Panc1 (cell line): Measurements from ENCODE around the gene SCGB1D2. TPM values are rescaled to one million over a fixed set of nuclear protein-coding genes. Genes with fewer than 3 reads are reported as not detected.

Experiments used
- ATAC-seq: fragments of 200-7000 bp; cut with Tn5 transposase; 2 replicates; pipeline ENCODE4 v1.9.1; 2020; ENCODE audit warnings: mild to moderate bottlenecking, moderate library complexity
- BruUV-seq: library from RNA; stranded (reverse); fragments of 400-500 nt; replicated peaks from 2 replicates; lab custom pipeline; 2021; lab: Mats Ljungman, UMichigan
- CTCF ChIA-PET: fragments of 300-600 bp; sonication (Branson Sonifier 250); formaldehyde crosslinking; loops from one replicate; lab custom pipeline; 2022; ENCODE audit warnings: antibody characterized with exemption; lab: Charles Lee
- POLR2A ChIA-PET: fragments of 300-600 bp; sonication (Branson Sonifier 250); formaldehyde crosslinking; loops from one replicate; lab custom pipeline; 2022; ENCODE audit warnings: antibody characterized with exemption; lab: Charles Lee
- DNase-seq: peaks from one replicate; pipeline ENCODE4 v3.0.0-alpha.2; 2010; ENCODE audit warnings: low read depth, low spot score
- H3K27ac ChIP-seq: 2 replicates; pipeline ENCODE4 v1.5.1; 2011; ENCODE audit warnings: mild to moderate bottlenecking, low read length, inconsistent platforms
- H3K27me3 ChIP-seq: fragments of 200-500 bp; sonication (Bioruptor generic); 2 replicates; pipeline ENCODE4 v1.6.0; 2014; ENCODE audit warnings: low read length, inconsistent platforms; ENCODE audit not compliant: control insufficient read depth, insufficient read depth
- H3K36me3 ChIP-seq: fragments of 200-500 bp; sonication (Bioruptor generic); 2 replicates; pipeline ENCODE4 v1.5.1; 2014; ENCODE audit warnings: inconsistent platforms, mild to moderate bottlenecking, low read length, moderate library complexity; ENCODE audit not compliant: control insufficient read depth, insufficient read depth
- H3K4me1 ChIP-seq: 2 replicates; pipeline ENCODE4 v1.5.1; 2011; ENCODE audit warnings: inconsistent platforms, mild to moderate bottlenecking, low read length, moderate library complexity; ENCODE audit not compliant: control insufficient read depth, insufficient read depth
- H3K4me3 ChIP-seq, 2 experiments: 2 replicates each; pipeline ENCODE4 v1.5.1; 2011 to 2012; ENCODE audit warnings: low read depth in 2 of 2, low read length in 2 of 2, mild to moderate bottlenecking in 2 of 2, inconsistent platforms in 1 of 2, moderate library complexity in 1 of 2
- H3K9me3 ChIP-seq: fragments of 200-500 bp; sonication (Bioruptor generic); 2 replicates; pipeline ENCODE4 v1.5.1; 2014; ENCODE audit warnings: low read depth, mild to moderate bottlenecking, inconsistent platforms, low read length, moderate library complexity; ENCODE audit not compliant: control insufficient read depth, insufficient read depth
- POLR2AphosphoS5 ChIP-seq: IDR thresholded peaks from 2 replicates; pipeline ENCODE4 v1.6.1; 2012; ENCODE audit warnings: mild to moderate bottlenecking, low read depth, low read length, moderate library complexity
- SIN3A ChIP-seq: IDR thresholded peaks from 2 replicates; pipeline ENCODE4 v1.6.1; 2012; ENCODE audit warnings: low read depth, mild to moderate bottlenecking, low read length, moderate library complexity, borderline replicate concordance; ENCODE audit not compliant: insufficient read depth
- TCF7L2 ChIP-seq: IDR thresholded peaks from 2 replicates; pipeline ENCODE4 v1.6.1; 2011; ENCODE audit warnings: mild to moderate bottlenecking, low read depth, low read length, inconsistent platforms
- in situ Hi-C: cut with HindIII; loops from 2 replicates; pipeline ENCODE4 v1.10.0; 2016; ENCODE audit warnings: low sequenced_read_pairs, low pct_unique_long_range_greater_than_20kb
- intact Hi-C: fragments of 100-400 bp; cut with micrococcal nuclease; formaldehyde crosslinking; loops from one replicate; pipeline ENCODE4 v1.10.0; 2022; ENCODE audit not compliant: unreplicated experiment
- total RNA-seq: library from RNA; stranded (reverse); gene quantifications from one replicate; pipeline ENCODE4 v1.2.1, GENCODE V29; 2021; ENCODE audit not compliant: unreplicated experiment
- TF ChIP-seq, protein P1 (sequence below): fragments of 450-650 bp; IDR thresholded peaks from 2 replicates; pipeline ENCODE4 v1.5.1; 2017; ENCODE audit warnings: mild to moderate bottlenecking
- TF ChIP-seq, protein P2 (sequence below), 2 experiments: IDR thresholded peaks; 2 replicates each; pipeline ENCODE4 v1.6.1; 2011 to 2012; ENCODE audit warnings: low read depth in 2 of 2, control low read depth in 1 of 2, low read length in 1 of 2, mild to moderate bottlenecking in 1 of 2, moderate library complexity in 1 of 2; ENCODE audit not compliant: insufficient read depth in 1 of 2

The SCGB1D2 gene
- total RNA-seq, 1 experiment from 2014 or later: 0.85 TPM

DNA sequence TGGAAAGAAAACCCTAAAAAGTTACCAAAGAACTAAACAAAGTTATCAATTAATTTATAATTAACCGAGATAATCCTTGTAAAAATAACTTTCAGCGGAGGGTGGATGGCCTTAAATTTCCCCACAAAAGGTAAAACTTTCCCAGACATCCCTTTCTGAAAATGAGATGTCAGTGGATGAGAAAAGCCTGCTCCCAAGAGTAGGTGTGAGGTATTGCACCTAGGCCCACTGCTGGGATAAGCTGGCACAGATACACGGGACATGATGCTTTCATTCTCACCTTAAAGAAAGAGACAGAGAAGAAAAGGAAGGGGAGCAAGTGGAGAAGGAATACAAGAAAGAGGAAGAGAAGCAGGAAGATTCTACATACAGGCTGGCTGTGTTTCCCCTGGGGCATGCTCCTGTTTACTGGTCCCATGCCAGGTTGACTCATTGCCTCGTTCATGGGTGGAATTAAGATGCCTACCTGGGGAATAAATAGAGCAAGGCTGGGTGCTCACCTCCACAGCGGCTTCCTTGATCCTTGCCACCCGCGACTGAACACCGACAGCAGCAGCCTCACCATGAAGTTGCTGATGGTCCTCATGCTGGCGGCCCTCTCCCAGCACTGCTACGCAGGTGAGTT, 27.7 kb downstream of the SCGB1D2 start, which contains the start of gene SCGB2A2:
SCGB2A2 (plus strand) TSS at position 505 of the 625 bp plus-strand sequence; CDS start at position 564, 59 bp downstream.
- Histone ChIP-seq H3K4me1 (no peaks in the 10 kb centered on the region), H3K9me3 (no peaks in the 10 kb centered on the region), H3K36me3 (no peaks in the 10 kb centered on the region), H3K27me3 (no peaks in the 10 kb centered on the region), H3K27ac (no peak within 1 kb of the TSS), H3K4me3 (no peak within 1 kb of the TSS)
- 0 out of 2 replicates have a peak, but pooled peaks have one; percentile 68 for ATAC-seq
- no TSS peak for BruUV-seq
- TF ChIP-seq, protein P1, sequence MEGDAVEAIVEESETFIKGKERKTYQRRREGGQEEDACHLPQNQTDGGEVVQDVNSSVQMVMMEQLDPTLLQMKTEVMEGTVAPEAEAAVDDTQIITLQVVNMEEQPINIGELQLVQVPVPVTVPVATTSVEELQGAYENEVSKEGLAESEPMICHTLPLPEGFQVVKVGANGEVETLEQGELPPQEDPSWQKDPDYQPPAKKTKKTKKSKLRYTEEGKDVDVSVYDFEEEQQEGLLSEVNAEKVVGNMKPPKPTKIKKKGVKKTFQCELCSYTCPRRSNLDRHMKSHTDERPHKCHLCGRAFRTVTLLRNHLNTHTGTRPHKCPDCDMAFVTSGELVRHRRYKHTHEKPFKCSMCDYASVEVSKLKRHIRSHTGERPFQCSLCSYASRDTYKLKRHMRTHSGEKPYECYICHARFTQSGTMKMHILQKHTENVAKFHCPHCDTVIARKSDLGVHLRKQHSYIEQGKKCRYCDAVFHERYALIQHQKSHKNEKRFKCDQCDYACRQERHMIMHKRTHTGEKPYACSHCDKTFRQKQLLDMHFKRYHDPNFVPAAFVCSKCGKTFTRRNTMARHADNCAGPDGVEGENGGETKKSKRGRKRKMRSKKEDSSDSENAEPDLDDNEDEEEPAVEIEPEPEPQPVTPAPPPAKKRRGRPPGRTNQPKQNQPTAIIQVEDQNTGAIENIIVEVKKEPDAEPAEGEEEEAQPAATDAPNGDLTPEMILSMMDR: peak; percentile 60
- TF ChIP-seq POLR2AphosphoS5 (no peak), SIN3A (no peak)
- TF ChIP-seq, protein P2, sequence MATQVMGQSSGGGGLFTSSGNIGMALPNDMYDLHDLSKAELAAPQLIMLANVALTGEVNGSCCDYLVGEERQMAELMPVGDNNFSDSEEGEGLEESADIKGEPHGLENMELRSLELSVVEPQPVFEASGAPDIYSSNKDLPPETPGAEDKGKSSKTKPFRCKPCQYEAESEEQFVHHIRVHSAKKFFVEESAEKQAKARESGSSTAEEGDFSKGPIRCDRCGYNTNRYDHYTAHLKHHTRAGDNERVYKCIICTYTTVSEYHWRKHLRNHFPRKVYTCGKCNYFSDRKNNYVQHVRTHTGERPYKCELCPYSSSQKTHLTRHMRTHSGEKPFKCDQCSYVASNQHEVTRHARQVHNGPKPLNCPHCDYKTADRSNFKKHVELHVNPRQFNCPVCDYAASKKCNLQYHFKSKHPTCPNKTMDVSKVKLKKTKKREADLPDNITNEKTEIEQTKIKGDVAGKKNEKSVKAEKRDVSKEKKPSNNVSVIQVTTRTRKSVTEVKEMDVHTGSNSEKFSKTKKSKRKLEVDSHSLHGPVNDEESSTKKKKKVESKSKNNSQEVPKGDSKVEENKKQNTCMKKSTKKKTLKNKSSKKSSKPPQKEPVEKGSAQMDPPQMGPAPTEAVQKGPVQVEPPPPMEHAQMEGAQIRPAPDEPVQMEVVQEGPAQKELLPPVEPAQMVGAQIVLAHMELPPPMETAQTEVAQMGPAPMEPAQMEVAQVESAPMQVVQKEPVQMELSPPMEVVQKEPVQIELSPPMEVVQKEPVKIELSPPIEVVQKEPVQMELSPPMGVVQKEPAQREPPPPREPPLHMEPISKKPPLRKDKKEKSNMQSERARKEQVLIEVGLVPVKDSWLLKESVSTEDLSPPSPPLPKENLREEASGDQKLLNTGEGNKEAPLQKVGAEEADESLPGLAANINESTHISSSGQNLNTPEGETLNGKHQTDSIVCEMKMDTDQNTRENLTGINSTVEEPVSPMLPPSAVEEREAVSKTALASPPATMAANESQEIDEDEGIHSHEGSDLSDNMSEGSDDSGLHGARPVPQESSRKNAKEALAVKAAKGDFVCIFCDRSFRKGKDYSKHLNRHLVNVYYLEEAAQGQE (IDR thresholded peaks at IDR 0.05; ENCODE audit: insufficient read depth in 1 of 2, low read depth in 2 of 2, low read length in 1 of 2): no peak
- CTCF ChIA-PET: no interaction called here
- POLR2A ChIA-PET: no interaction called here
- in situ Hi-C loops (no loop called here), intact Hi-C loops (no loop called here)
- DNase-seq: no peak

DNA sequence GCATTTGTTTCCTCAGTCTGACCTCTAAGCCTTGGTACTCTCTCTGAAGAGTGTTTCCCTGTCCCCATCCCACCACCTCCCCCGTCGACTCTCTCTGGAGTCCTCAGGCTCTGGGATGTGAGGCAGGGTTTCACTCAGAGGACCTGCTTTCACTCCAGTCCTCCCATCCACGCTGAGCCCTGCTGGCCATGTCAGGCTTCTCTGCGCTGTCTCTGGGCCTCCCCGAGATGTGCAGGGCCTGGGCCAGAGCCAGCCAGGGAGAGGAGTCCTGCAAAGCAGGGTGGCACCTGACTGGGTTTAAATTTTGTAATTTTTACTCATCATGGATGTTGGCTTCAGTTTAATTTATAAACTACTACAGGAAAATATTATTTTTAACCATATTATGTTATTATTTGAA, 31.2 kb downstream of the SCGB1D2 start:
- intact Hi-C loops: no loop called here
- ChIA-PET CTCF (no interaction called here), POLR2A (no interaction called here)
- ATAC-seq: no peak
- no peak for DNase-seq
- TF ChIP-seq TCF7L2 (no peak), POLR2AphosphoS5 (no peak), SIN3A (no peak)
- TF ChIP-seq, protein P2 (IDR thresholded peaks at IDR 0.05; ENCODE audit: insufficient read depth in 1 of 2, low read depth in 2 of 2, low read length in 1 of 2): no peak
- TF ChIP-seq, protein P1: no peak
- Histone ChIP-seq H3K4me1 (no peaks in the 10 kb centered on the region), H3K27me3 (no peaks in the 10 kb centered on the region), H3K9me3 (no peaks in the 10 kb centered on the region), H3K36me3 (no peaks in the 10 kb centered on the region), H3K27ac (no peak overlapping the region), H3K4me3 (no peak overlapping the region)
- no TSS peak for BruUV-seq
- in situ Hi-C loops: no loop called here
